Caco-2 (cell line): Measurements from ENCODE around the gene FILIP1. TPM values are rescaled to one million over a fixed set of nuclear protein-coding genes. Genes with fewer than 3 reads are reported as not detected.

ENCODE experiments used
- BruUV-seq: library from RNA; stranded (reverse); fragments of 400-500 nt; replicated peaks from 2 replicates; lab custom pipeline; 2021; lab: Mats Ljungman, UMichigan
- CTCF ChIA-PET: fragments of 300-600 bp; sonication (Branson Sonifier 250); formaldehyde crosslinking; loops from one replicate; lab custom pipeline; 2022; ENCODE audit warnings: antibody characterized with exemption; lab: Charles Lee
- POLR2A ChIA-PET: fragments of 300-600 bp; sonication (Branson Sonifier 250); formaldehyde crosslinking; loops from one replicate; lab custom pipeline; 2022; ENCODE audit warnings: antibody characterized with exemption; lab: Charles Lee
- DNase-seq, 2 experiments: peaks; one replicate each; pipeline versions ENCODE4 v3.0.0 to v3.0.0-alpha.2; 2020 to 2022
- H3K27me3 ChIP-seq: replicated peaks from 2 replicates; pipeline ENCODE4 v1.6.0; 2011; ENCODE audit warnings: low read length; ENCODE audit not compliant: control insufficient read depth, insufficient read depth
- H3K36me3 ChIP-seq: 2 replicates; pipeline ENCODE4 v1.5.1; 2011; ENCODE audit warnings: low read length; ENCODE audit not compliant: control insufficient read depth, insufficient read depth
- H3K4me1 ChIP-seq: fragments of 250-450 bp; sonication (Bioruptor Pico); 2 replicates; pipeline ENCODE4 v1.5.1; 2020; ENCODE audit warnings: mild to moderate bottlenecking
- H3K4me3 ChIP-seq: 2 replicates; pipeline ENCODE4 v1.5.1; 2011; ENCODE audit warnings: low read depth, mild to moderate bottlenecking, control low read depth, low read length
- H3K9me3 ChIP-seq: fragments of 250-450 bp; sonication (Bioruptor Pico); 2 replicates; pipeline ENCODE4 v1.5.1; 2020; ENCODE audit warnings: mild to moderate bottlenecking, moderate library complexity
- H3K27ac Mint-ChIP-seq: one replicate; pipeline ENCODE4 v1.8.0; 2022; ENCODE audit warnings: mixed read lengths; ENCODE audit not compliant: unreplicated experiment
- H3K27me3 Mint-ChIP-seq: one replicate; pipeline ENCODE4 v1.8.0; 2022; ENCODE audit warnings: mixed read lengths; ENCODE audit not compliant: insufficient read depth, unreplicated experiment
- H3K36me3 Mint-ChIP-seq: one replicate; pipeline ENCODE4 v1.8.0; 2022; ENCODE audit warnings: mild to moderate bottlenecking, mixed read lengths; ENCODE audit not compliant: insufficient read depth, unreplicated experiment
- H3K4me1 Mint-ChIP-seq: one replicate; pipeline ENCODE4 v1.8.0; 2022; ENCODE audit warnings: low read depth, mixed read lengths; ENCODE audit not compliant: unreplicated experiment
- H3K4me3 Mint-ChIP-seq: one replicate; pipeline ENCODE4 v1.8.0; 2022; ENCODE audit warnings: mild to moderate bottlenecking, moderate library complexity, mixed read lengths; ENCODE audit not compliant: unreplicated experiment
- H3K9me3 Mint-ChIP-seq: one replicate; pipeline ENCODE4 v1.8.0; 2022; ENCODE audit warnings: mixed read lengths; ENCODE audit not compliant: unreplicated experiment
- CTCF ChIP-seq, 2 experiments: fragments of 200-600 bp in 1 of 2; IDR thresholded peaks; 1 replicate in 1 of 2; 2 replicates in 1 of 2; pipeline versions ENCODE4 v1.5.1 to v1.8.0; 2011 to 2022; ENCODE audit warnings: antibody characterized with exemption in 1 of 2, control low read depth in 1 of 2, inconsistent platforms in 1 of 2, low read depth in 1 of 2, low read length in 1 of 2, mild to moderate bottlenecking in 1 of 2, moderate library complexity in 1 of 2; ENCODE audit not compliant: insufficient read depth in 1 of 2, severe bottlenecking in 1 of 2, unreplicated experiment in 1 of 2
- intact Hi-C: fragments of 100-400 bp; cut with micrococcal nuclease; formaldehyde crosslinking; loops from one replicate; pipeline ENCODE4 v1.10.0; 2022; ENCODE audit not compliant: unreplicated experiment
- total RNA-seq: library from RNA; stranded (reverse); gene quantifications from 2 replicates; pipeline ENCODE4 v1.2.3, GENCODE V29; 2022

The FILIP1 gene
- total RNA-seq, 1 experiment from 2014 or later: 0.07 TPM

GRCh38 chr6:75416443-75416842 lies 77.2 kb downstream of the FILIP1 start:
- H3K27me3 Mint-ChIP-seq: peaks cover under 1% of the 10 kb centered on the region
- TF ChIP-seq CTCF (IDR thresholded peaks at IDR 0.05; ENCODE audit: insufficient read depth in 1 of 2, low read depth in 1 of 2, low read length in 1 of 2, severe bottlenecking in 1 of 2, unreplicated experiment in 1 of 2): no peak
- no peaks in the 10 kb centered on the region for H3K36me3 Mint-ChIP-seq
- BruUV-seq: no TSS peak
- peaks cover 15% of the 10 kb centered on the region for H3K4me1 Mint-ChIP-seq
- no peak for DNase-seq
- no peak overlapping the region for H3K4me3 ChIP-seq
- POLR2A ChIA-PET: no interaction called here
- no peak overlapping the region for H3K4me3 Mint-ChIP-seq
- peaks cover 3% of the 10 kb centered on the region; the same call in 1 of the 2 replicates for H3K9me3 ChIP-seq
- CTCF ChIA-PET: no interaction called here
- H3K4me1 ChIP-seq: peaks cover 8% of the 10 kb centered on the region; the same call in 1 of the 2 replicates
- H3K36me3 ChIP-seq: no peaks in the 10 kb centered on the region
- no peaks in the 10 kb centered on the region for H3K9me3 Mint-ChIP-seq
- intact Hi-C loops: no loop called here
- no peak overlapping the region for H3K27ac Mint-ChIP-seq
- no peaks in the 10 kb centered on the region for H3K27me3 ChIP-seq

- Histone ChIP-seq H3K9me3 (peaks cover 3% of the 10 kb centered on the region; the same call in 1 of the 2 replicates), H3K4me3 (no peak overlapping the region), H3K36me3 (no peaks in the 10 kb centered on the region), H3K27me3 (no peaks in the 10 kb centered on the region), H3K4me1 (peaks cover 8% of the 10 kb centered on the region; the same call in 1 of the 2 replicates)
- Mint-ChIP-seq H3K9me3 (no peaks in the 10 kb centered on the region), H3K4me1 (peaks cover 15% of the 10 kb centered on the region), H3K36me3 (no peaks in the 10 kb centered on the region), H3K27me3 (no peaks in the 10 kb centered on the region), H3K4me3 (no peak overlapping the region), H3K27ac (no peak overlapping the region)
- intact Hi-C loops: no loop called here
- DNase-seq: no peak
- no TSS peak for BruUV-seq
- no peak for TF ChIP-seq CTCF (IDR thresholded peaks at IDR 0.05; ENCODE audit: insufficient read depth in 1 of 2, low read depth in 1 of 2, low read length in 1 of 2, severe bottlenecking in 1 of 2, unreplicated experiment in 1 of 2)
- CTCF ChIA-PET: no interaction called here
- POLR2A ChIA-PET: no interaction called here
Measured at GRCh38 chr6:75415804-75416203, 77.8 kb downstream of the FILIP1 start.

- H3K9me3 Mint-ChIP-seq: no peaks in the 10 kb centered on the region
- CTCF ChIA-PET: no interaction called here
- POLR2A ChIA-PET: no interaction called here
- no peak overlapping the region for H3K27ac Mint-ChIP-seq
- Histone ChIP-seq H3K36me3 (no peaks in the 10 kb centered on the region), H3K9me3 (no peaks in the 10 kb centered on the region), H3K4me3 (no peak overlapping the region), H3K27me3 (no peaks in the 10 kb centered on the region), H3K4me1 (peaks cover 8% of the 10 kb centered on the region; the same call in 1 of the 2 replicates)
- H3K4me3 Mint-ChIP-seq: no peak overlapping the region
- H3K4me1 Mint-ChIP-seq: peaks cover 15% of the 10 kb centered on the region
- no TSS peak for BruUV-seq
- intact Hi-C loops: no loop called here
- TF ChIP-seq CTCF (IDR thresholded peaks at IDR 0.05; ENCODE audit: insufficient read depth in 1 of 2, low read depth in 1 of 2, low read length in 1 of 2, severe bottlenecking in 1 of 2, unreplicated experiment in 1 of 2): no peak
- H3K36me3 Mint-ChIP-seq: no peaks in the 10 kb centered on the region
- DNase-seq: no peak
- H3K27me3 Mint-ChIP-seq: no peaks in the 10 kb centered on the region
Measured at GRCh38 chr6:75414445-75415021, 79.1 kb downstream of the FILIP1 start.
